Ramos (cell line): ENCODE results near the gene MARS1.

ENCODE experiments used
- in situ Hi-C: fragments of 300-500 bp; cut with MboI; formaldehyde crosslinking; loops from one replicate; pipeline ENCODE4 v1.14.3; 2022; ENCODE audit warnings: low sequenced_read_pairs; ENCODE audit not compliant: unreplicated experiment

MARS1 gene

GRCh38 chr12:57456145-57456700 is 31.6 kb upstream of the MARS1 start:
- in situ Hi-C loops, result loop anchor here (25.0 kb wide), 1 partner anchor 219 kb away; the partner anchor contains the start of gene SHMT2

GRCh38 chr12:57456737-57457490 is 31.0 kb upstream of the MARS1 start:
- in situ Hi-C loops, result loop anchor here (25.0 kb wide), 1 partner anchor 220 kb away; the partner anchor contains the start of gene SHMT2

GRCh38 chr12:57458665-57459054 is 29.2 kb upstream of the MARS1 start:
- in situ Hi-C loops, result loop anchor here (25.0 kb wide), 1 partner anchor 221 kb away; the partner anchor contains the start of gene SHMT2

DNA sequence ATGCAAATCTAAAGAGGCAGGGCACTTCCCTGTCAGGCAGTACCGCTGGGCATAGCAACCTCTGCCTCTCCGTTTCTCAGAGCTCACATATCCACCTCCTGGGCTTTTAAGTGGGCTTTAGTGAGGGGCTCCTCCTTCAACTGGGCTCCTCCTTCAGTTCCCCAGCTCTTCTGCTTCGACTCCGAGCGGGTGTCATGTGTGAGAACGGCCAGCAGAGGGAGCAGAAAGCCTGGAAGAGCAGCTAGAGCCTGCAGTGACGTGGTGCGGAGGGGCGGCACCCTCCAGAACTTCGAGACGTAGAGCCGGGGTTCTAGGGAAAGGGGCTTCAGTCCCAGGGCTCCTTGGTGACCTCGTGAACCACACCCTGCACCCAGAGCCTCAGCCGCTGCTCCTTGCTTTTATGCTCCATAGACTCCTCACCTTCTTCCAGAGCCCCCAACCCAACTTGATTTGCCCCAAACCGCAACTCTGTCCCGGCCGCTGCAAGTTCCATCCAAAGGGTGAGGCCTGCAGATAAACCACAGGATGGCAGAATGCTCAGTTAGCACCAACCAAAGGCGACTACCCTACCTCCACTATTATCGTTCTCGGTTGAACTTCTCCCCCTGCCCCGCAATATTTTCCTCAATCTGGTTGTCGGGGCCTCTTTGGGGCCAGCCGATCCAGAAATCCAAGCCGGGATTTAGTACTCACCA is 28.7 kb upstream of the MARS1 start:
- in situ Hi-C loops, result loop anchor here (25.0 kb wide), 1 partner anchor 222 kb away; the partner anchor contains the start of gene SHMT2

DNA sequence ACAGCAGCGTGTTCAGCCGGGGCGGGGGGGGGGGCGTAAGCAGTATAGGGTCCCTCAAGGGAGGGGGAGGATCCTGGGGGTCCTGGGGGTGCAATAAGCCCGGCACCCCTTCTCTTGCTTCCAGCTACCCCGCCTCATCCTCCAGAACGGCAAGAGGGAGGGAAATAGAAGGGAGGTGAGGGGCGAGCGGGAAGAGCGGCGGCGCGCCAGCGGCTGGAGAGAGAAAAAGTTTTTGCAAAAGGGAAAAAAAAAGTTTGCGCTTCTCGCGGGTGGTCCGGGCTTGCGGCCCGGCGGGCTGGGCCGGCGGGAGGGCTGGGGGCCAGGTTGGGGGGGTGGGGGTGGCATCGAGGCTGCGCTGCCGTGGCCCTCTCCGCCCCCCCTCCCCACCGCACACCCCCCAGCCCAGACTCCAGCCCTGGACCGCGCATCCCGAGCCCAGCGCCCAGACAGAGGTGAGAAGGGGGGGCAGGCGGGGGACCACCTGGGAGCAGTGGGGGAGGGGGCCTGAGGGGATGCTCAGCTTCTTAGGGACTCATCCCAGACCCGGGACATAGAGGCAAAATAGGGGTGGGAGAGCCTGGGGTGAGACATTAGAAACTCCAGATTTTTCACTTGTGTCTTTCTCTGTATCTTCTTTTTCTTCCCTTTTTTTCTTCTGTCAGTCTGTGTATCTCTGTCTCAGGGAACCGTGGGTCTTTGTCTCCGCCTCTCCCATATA is 28.0 kb upstream of the MARS1 start, which contains the start of gene GLI1:
Gene GLI1 (plus strand): TSS at position 36 of the 718 bp plus-strand sequence. CDS start 3,907 bp downstream, outside the sequence.
- in situ Hi-C loops, result loop anchor here (25.0 kb wide), 1 partner anchor 223 kb away; the partner anchor contains the start of gene SHMT2

- in situ Hi-C loops, result loop anchor here (25.0 kb wide), 1 partner anchor 223 kb away; the partner anchor contains the start of gene SHMT2
Observed at GRCh38 chr12:57460468-57460784, 27.4 kb upstream of the MARS1 start.

GRCh38 chr12:57460841-57461275 is 27.0 kb upstream of the MARS1 start:
- in situ Hi-C loops, result loop anchor here (25.0 kb wide), 1 partner anchor 224 kb away; the partner anchor contains the start of gene SHMT2

DNA sequence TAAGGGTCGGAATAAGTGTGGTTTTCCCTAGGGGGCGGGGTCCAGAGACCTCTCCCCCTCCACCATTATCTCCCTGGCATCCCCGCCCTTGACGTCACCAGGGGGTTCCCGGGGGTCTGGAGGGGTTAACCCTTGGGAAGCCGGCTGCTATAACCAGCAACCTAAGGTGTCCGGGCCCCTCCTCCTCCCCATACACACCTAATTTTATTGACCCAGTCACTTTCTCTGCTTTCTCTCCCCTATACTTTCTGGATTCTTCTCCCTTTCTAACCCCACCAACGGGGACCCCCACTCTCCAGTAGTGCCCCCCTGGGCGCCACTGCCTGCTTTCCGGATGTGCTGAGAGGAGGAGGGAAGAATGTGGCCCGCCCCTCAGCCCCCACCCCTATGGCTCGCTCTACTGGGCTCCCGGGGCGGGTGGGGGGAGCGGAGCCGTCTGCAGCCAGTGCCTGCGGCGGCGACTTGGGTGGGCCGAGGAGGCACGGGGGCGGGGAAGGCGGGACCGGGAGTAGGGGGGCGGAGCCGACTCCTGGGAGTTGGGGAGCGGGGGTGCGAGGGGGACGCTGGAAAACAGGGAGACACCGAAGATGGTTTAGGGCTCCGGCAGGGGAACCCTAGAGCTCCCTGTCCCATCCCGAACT is 26.5 kb upstream of the MARS1 start:
- in situ Hi-C loops, result loop anchor here (25.0 kb wide), 1 partner anchor 224 kb away; the partner anchor contains the start of gene SHMT2

DNA sequence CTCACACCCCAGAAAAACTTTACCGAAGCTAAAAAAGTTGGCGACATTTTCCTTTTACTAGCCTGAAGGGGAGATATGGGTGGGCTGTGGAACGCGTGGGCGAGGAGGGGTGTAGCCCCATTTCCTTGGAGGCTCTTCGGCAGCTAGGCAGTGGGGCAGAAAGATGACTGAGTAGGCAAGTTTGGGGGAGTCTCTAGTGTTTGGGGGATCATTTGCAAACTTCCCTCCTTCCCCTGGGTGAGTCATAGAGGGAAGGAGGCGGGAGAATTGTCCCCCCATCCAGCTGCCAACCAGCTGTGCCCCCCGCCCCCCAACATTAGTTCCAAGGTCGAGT is 26.0 kb upstream of the MARS1 start:
- in situ Hi-C loops, result loop anchor here (25.0 kb wide), 1 partner anchor 225 kb away; the partner anchor contains the start of gene SHMT2

DNA sequence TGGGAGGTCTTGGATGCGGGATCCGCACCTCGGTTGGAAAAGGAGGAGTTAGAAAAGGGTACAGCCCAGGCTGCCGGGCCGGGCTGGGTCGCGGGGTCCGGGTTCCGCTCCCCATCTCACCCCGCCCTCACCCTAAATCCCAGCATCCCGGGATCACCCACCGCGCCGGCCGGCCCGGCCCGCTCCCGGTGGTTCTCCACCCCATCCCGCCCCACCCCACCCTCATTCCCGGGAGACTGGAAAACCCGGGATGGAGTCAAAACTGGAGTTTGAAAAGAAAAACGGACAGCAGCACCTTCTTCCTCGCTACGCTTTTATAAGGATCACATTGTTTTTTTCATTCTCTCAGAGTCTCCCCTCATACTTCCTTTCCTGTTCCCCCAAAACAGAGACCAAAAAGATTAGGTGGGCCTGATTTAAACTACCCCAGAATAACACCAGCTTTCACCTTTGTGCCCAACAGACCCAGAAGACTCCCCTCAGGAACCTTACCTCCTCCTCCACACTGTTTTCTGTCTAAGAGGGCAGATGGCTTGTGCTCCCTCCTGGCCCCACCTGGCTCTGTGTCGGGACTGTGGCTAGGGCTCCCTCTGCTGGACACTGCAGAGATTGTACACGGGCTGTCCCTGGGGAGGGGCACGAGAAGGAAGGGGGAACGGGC is 25.5 kb upstream of the MARS1 start:
- in situ Hi-C loops, result loop anchor here (25.0 kb wide), 1 partner anchor 225 kb away; the partner anchor contains the start of gene SHMT2

GRCh38 chr12:57462912-57463253 is 25.0 kb upstream of the MARS1 start:
- in situ Hi-C loops, result loop anchor here (25.0 kb wide), 1 partner anchor 226 kb away; the partner anchor contains the start of gene SHMT2

DNA sequence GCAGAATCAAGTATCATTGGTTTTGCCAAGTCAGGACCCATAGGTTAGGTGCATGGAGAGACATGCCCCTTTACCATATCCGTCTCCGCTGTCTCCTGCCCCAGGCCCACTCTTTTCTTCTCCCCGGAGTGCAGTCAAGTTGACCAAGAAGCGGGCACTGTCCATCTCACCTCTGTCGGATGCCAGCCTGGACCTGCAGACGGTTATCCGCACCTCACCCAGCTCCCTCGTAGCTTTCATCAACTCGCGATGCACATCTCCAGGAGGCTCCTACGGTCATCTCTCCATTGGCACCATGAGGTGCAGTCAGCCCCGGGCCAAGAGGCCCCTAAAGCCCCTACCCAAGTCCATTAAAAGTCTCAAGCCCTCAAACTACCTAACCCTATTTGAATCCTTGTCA is 23.3 kb upstream of the MARS1 start:
- in situ Hi-C loops, result loop anchor here (25.0 kb wide), 1 partner anchor 227 kb away; the partner anchor contains the start of gene SHMT2

- in situ Hi-C loops, result loop anchor here (25.0 kb wide), 1 partner anchor 228 kb away; the partner anchor contains the start of gene SHMT2
Observed at GRCh38 chr12:57465030-57465746, 22.7 kb upstream of the MARS1 start.

DNA sequence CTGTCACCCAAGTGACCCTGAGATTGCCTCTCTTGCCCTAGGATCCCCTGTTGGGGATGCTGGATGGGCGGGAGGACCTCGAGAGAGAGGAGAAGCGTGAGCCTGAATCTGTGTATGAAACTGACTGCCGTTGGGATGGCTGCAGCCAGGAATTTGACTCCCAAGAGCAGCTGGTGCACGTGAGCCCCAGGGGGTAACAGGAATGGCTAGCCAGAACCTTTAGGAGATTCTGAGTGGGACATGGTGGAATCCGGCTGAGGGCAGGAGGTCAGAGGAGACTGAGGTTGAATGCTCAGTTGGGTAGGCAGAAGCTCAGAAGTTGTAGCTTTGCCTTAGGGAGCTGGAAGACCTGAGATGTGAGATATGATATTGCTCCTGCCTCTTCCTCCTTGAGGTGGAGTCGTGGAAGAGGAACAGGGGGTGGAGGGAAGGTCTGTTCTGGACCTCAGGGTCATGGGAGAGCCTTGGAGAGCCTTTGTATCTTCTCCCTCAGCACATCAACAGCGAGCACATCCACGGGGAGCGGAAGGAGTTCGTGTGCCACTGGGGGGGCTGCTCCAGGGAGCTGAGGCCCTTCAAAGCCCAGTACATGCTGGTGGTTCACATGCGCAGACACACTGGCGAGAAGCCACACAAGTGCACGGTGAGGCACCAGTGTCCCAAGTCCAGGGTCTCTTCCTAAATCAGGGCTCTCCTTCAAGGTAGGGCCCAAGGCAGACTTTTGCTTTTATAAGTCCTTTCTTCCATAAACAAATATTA is 21.9 kb upstream of the MARS1 start:
- in situ Hi-C loops, result loop anchor here (25.0 kb wide), 1 partner anchor 229 kb away; the partner anchor contains the start of gene SHMT2

DNA sequence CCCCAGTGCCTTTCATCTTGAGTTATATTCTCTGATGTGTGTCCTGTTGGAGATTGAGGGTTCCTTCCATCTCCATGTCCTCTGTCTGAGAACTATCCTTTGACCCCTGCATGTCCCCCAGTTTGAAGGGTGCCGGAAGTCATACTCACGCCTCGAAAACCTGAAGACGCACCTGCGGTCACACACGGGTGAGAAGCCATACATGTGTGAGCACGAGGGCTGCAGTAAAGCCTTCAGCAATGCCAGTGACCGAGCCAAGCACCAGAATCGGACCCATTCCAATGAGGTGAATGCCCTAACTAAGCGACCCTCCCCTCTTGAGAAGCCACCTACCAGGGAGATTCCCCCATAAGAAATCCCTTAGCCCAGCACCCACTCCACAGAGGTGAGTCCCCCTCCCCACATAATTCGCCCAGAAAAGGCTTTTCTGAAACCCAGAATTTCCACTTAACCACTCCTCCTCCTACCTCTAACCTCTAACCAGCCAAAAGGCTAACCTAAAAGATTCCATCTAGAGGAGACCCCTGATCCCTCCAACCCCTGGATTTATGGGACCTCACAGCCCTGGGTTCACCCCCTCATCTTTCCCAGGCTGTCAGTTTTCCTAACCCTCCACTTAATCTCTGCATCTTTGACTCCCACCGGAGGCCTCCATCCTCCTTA is 20.5 kb upstream of the MARS1 start:
- in situ Hi-C loops, result loop anchor here (25.0 kb wide), 1 partner anchor 230 kb away; the partner anchor contains the start of gene SHMT2

DNA sequence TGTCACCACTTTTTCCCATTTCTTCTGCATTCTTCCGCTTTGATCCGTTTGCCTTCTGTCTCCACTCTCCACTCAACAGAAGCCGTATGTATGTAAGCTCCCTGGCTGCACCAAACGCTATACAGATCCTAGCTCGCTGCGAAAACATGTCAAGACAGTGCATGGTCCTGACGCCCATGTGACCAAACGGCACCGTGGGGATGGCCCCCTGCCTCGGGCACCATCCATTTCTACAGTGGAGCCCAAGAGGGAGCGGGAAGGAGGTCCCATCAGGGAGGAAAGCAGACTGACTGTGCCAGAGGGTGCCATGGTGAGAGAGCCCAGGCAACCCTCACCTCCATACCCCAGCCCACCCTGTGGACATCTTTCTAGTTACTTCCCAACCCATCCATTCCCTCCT is 20.0 kb upstream of the MARS1 start:
- in situ Hi-C loops, result loop anchor here (25.0 kb wide), 1 partner anchor 231 kb away; the partner anchor contains the start of gene SHMT2
